OCI-M2 (cell line): ENCODE results near the gene MPP2.
"Not testable (repeated sequence)": the region's sequence is repeated elsewhere in the genome, so short reads cannot be mapped to it uniquely, and the experiment has no call there.

Experiments
- DNase-seq: peaks from one replicate; lab custom pipeline; 2025; ENCODE audit not compliant: unreplicated experiment; lab: John Stamatoyannopoulos, UW

Gene MPP2

DNA sequence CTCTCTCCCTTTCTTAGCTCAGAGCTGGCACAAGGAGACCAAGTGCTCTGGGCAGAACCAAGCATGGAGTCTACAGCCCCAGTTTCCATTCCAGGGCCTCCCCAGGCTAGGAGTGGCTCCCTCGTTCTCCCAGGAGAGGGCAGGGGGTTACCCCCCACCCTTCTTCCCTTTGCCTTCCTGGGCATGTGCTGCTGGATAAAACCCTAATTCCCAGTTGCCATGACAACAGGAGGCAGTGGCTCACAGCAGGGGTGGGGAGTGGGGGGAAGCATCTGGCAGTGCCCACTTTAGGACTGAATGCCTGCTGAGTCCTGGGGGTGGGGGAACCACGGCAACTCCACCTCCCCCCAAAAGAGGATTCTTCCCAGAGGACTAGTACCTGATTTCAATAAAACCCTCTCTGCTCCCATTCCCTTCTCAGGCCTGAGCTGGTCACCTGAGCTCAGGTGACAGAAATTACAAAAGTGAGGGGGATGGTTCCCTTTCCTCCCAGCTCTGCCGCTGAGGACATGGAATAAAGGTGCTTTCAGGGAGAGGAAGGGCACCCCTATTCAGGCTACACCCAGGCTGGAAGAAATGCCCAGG, 1.8 kb downstream of the MPP2 start:
- DNase-seq: no peak

DNA sequence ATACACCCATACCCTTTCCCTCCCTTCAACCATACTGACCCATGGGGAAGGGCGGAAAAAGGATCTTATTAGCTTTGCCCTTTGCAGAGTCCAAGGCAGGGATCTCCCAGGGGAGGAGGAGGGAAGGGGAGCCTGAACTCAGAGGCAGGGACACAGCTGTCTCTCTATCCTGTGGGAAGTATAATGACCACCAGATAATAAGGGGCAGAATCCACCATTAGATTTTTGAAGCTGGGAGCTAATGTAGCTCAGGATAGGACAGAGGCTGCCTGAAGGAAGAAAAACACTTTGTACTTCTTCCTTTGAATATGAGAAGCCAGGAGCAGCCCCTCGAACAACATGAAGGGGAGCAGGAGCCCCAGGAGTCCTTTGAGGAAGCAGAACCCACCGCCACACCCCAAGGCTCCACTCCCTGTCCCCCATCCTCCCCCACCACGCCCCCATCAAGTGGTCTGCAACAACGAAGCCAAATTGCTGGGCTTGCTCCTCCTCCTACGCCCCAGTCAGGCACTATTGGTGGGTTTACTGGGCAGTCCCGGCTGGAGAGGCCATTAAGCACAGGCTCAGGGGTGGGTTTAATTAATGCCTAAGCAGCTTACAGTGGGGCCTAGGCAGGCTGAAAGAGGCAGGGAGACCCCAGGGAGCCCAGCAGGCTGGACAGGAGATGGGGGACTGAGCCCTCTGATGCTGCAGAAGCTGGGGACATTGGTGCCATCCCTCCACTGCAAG, 5.3 kb downstream of the MPP2 start:
- no peak for DNase-seq

DNA sequence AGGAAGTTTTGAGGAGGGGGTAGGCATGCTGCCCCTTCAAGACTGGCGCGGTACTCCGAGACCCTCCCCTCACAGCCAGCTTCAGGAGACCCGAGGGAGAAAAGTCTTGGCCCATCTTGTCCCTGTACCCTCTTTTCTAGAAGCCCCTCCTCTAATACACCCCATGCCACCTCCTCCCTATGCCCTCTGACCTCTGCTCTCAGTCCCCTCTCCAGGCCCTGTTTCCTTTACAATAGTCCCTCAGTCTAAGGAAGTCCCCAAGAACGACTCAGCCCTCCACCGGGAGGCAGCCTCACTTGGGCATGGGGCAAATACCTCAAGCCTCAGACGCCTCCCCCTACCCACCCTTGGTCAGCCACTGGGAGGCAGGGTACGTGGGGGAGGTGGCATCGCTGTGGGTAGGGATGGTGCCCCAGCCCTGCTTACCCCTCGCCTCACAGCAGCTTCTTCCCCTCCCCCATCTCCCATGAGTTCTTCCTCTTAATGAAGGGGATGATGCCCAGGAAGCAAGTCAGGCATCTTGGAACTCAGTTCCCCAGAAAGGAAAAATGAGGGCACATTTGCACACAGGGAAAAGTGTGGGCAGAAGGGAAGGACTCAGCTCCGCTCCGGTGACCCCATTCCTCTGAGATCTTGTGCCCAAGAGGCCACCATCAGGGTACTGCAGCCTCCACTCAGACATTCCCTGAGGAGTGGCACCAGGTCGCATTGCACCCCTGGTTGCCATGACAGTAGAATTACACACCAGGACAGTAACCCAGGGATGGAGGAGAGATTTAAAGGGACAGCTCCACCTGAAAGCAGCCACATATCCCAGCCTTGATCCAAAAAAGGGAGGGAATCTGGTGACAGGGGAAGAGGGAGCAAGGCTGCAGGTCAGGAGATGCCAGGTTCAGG, 6.2 kb downstream of the MPP2 start:
- DNase-seq: no peak

DNA sequence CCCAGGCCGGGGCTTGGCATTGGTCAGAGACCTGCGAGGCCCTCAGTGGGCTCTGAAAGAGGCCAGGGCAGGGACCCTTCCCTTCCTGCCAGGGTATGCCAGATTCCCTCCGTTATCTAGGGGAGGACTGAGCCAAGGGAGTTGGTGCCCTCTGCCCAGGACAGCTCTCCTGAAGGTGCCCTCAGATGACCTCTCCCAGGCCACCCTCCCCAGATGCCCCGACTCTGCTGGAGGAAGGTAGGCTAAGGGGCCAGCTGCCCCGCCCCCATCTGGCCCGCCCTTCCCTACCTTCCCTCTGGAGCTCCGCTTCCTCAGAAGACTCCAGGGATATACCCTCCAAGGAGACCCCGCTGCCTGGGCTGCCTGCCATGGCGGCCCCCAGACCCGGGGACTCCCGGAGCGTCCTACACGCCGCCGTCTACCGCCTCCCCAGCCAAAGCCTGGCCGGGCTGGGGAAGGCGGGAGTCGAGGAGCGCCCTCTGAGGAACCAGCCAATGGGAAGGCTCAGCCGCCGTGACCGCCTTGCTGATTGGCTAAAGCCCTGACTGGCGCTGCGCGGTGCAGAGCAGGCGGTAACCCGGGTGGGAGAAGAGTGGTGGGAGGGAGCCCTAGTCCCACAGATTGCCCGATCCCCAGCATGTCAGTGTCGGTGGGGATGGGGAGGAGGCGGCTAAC, 7.0 kb downstream of the MPP2 start:
- peak; percentile 13 for DNase-seq

DNA sequence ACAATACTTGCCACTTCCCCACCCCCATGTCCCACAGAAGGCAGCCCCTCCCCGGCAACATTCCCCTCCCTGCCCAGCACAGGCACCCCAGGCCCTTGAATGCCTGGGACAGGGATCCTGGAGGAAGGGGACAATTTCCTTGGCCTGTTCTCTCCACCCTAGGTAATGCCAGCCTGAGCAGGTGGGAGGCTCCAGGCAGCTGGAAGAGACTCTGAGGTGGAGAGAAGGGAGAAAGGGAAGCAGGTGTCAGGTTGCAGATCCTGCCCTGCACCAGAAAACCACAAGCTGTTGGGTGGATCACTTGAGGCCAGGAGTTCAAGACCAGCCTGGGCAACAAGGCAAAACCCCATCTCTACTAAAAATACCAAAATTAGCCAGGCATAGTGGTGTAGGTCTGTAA, 8.9 kb downstream of the MPP2 start:
- no peak for DNase-seq

DNA sequence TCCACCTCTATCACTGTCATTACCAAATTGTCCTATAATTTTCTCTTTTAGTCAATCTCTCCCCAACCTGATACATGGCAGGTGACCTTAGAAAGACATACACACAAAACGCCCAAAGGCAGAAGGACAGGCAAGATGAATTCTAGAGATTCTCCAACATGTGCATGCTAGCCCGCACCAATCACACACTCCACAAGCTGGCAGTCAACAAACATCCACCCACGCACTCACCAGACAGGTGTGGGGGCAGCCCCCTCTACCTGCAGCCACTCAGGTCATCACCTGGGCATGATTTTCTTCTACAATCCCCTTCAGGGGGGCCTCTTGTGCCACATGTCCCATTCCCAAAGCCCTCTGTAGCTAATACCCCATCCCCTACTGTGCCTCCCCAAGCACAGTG, 9.5 kb downstream of the MPP2 start:
- DNase-seq: no peak

DNA sequence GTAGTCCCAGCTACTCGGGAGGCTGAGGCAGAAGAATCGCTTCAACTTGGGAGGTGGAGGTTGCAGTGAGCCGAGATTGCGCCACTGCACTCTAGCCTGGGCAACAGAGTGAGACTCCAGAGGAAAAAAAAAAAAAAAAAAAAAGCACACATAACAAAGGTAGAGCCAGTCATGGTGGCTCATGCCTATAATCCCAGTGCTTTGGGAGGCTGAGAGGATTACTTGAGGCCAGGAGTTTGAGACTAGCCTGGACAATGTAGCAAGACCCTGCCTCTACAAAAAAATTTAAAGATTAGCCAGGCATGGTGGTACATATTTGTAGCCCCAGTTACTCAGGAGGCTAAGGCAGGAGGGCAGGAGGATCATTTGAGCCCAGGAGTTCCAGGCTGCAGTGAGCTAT, 12.8 kb downstream of the MPP2 start:
- not testable (repeated sequence) for DNase-seq

DNA sequence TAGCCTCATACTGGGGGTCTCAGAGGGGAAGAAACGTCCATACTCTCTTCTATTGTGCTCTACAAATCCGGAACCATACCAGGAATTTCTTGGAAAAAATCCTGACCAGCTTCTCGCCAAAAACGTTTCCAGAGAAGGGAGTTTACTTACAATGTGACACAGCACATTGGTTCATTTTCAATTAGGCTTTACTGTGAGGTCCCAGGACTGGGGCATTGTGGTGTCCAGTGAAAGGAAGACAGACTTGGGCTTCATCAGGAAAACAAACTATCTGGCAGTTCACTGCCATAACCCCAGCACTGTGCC, 14.7 kb downstream of the MPP2 start:
- no peak for DNase-seq

DNA sequence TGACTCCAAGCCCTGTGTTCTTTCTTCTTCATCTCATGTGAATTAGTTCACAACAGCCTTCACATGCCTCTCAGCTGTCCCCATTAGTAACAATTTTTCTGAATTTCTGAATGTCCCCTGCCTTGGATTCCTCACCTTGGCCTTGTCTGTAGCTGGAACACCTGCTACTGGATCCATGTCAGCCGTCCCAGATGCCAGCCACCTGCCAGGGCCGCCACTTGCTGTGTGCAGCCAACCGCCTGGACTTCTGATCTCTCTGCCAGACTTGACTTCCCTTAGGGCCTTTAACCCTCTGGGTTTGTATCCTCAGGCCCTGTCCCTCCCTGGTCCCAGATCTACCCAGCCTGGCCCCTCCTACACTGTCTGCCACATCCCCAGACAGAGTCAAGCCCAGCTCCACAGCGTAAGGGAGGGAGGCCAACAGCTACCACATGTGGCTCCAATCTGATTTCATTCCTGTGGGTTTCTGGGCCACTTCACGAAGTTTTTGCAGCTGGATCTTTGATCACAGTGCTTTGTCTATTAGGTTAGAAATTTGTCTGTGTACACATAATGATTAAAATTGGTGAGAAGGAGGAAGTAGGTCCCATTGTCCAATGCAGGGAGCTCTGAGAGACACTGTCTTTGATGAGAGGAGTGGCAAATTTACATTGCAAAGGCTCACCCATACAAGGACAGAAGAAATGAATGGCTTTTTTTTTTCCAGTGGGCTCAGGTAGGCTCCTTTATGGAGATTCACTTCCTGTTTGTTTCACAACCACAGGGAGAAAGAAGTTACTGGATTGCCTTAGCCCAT, 15.3 kb downstream of the MPP2 start:
- DNase-seq: no peak

DNA sequence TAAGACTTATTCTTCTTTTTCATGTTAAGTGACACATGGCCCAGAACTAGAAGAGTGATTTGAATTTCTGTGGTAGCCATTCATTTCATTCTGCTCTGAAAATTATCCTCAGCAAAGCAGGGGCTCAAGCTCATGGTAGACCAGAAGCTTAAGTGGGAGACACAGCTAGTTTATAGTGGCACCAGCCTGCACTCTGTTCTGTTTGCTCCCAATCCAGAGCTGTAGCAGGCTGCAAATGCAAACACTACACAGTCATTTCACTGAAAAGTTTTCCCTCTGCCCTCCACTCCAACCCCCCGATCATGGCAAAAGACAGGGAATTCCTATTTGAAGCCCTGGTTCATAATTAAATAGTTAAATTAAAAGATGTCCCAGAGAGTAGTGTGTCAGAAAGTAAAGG, 17.1 kb downstream of the MPP2 start:
- no peak for DNase-seq

DNA sequence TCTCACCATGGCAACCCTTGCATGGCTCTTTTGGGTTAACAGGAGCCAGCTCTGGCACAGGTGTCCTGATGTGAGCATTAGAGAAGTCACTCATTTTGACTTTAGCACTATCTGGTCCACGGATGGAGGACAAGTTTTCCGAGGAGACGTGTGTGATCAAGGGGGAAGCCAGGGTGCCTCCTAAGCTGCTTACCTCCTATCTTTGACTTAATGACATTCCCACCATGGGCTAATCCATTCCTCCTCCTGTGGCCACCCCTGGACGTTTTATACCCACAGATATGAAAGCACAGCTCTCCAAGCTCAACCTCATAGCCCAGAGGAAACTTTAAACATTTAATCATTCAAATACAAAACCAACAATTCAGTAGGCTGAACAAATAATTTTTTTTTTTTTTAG, 18.8 kb downstream of the MPP2 start:
- DNase-seq: no peak

DNA sequence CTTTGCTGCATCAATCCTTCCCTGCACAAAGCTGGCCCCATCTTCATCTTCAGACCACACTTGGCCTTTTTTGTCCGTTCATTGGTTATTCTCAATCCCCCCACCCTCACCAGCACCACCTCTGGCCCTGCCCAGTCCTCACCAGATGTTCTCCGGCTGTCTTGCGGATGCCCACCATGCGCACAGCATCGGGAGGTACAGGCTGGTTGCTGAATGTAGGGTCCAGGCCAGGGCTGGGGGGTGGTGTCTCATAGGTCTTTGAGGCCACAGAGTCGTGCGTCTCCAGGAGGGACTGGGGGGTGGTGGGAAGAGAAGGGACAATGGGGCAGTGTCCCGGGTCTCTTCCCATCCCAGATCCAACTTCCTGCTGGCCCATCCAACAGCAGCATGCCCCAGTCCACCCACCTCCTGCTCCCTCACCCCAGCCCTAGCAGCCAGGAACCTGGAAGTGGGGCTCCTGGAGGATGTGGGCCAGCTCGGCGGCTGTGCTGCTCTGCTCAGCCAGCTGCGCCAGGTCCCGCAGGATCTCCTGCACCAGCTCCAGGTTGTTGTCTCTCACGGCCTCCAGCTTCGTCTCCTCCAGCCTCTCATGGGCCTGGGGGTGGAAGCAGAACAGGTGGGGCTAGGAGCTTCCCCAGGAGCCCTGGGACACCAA, 24.4 kb downstream of the MPP2 start:
- no peak for DNase-seq

DNA sequence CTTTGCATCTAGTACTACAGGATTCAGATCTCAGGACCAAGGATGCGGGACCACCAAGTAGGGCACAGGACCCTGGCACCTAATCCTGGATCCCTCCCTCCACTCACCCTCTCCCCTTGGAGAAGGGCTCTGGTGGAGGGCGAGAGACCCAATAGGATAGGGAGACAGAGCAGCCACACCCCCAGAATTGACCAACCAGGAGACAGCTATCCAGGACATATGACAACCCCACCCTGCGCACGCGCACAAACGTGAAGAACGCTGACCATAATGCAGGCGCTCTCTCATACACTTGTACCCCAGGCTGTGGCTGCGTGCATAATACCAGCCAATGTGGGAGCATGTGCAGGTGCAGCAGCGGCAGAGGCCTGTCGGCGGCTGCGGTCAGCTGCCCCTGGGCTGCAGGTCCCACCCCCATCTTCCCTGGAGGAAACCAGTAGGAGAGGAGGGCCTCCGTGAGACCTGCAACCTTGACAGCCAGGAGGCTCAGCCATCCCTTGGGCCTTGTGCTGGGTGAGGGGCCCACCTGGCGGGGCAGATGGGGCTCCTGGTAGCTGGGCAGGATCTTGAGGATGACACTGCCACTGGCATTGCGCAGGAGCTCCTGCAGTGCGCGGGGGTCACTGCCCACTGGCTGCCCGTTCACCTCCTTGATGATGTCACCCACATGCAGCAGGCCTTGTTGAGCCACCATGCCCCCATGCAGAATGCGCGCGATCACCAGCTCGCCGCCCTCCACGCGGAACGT, 25.4 kb downstream of the MPP2 start:
- DNase-seq: no peak

DNA sequence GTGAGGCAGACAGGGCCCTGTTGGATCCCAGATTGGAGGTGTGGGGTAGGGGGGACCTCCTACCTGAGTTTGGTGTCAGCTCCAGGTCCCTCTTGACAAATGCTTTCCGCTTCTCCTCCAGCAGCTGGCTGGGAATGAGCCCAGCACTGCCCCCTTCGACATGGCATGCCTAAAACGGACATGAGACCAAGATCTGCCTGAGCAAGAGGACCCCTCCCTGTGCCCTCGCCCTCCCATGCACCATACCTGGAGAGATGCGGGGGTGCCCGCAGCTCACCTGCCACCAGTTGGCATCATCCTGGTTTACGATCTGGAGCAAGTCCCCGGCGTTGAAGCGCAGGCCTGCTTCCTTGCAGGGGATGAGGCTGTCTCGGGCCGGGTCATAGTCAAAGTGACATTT, 26.2 kb downstream of the MPP2 start:
- DNase-seq: no peak

DNA sequence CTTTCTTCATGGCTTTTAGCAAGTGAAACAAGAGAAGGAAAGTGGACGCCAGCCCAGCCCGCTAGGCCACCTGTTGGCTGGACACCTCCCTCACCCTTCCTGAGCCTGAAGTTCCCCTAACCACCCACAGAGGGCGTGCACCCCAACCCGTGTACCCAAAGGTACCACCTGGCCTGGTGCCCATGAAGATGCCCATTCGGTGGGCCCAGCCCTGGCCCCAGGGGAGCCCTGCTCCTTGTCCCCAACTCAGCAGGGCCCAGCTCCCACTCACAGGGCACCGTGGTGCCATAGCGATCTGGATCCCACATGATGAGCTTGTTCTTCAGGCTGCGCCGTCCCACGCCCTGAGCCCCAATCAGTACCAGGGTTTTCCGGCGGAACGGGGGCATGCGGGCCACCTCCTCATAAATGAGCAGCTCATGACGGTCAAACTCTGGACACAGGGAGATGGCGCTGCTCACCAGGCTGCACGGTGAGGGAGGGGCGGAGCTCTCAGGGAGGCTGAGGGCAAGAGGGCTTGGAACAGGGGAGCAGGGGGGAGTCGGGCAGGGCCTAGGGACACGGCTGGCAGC, 26.8 kb downstream of the MPP2 start:
- DNase-seq: no peak

DNA sequence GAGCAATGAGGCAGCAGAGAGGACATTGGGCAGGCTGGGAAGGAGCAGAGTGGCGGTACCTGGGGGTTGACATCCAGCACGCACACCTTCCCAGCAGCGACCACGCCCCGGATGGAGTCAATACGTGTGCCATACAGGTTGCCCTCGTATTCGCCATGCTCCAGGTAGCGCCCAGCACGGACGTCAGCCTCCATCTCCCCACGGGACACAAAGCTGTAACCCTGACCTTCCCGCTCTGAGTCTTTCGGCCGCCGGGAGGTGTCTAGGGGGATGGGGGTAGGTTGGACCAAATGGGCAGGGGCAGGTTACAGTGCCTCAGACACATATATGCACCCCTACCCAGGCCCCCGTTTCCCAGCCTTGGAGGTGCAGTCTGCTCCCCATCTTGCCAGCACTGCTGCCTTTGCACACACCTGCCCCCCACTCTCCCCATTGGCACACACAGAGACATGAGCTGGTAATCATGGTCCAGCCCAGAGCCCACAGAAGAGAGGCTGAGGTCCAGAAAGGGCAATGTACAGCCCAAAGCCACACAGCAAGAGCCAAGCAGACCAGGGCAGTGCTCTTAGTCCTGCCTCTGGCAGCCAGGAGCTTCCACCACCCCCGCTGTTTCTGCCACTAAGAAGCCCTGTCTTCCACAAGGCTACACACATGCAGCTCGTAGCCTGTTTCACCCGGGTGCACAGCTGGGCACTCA, 27.5 kb downstream of the MPP2 start:
- no peak for DNase-seq

DNA sequence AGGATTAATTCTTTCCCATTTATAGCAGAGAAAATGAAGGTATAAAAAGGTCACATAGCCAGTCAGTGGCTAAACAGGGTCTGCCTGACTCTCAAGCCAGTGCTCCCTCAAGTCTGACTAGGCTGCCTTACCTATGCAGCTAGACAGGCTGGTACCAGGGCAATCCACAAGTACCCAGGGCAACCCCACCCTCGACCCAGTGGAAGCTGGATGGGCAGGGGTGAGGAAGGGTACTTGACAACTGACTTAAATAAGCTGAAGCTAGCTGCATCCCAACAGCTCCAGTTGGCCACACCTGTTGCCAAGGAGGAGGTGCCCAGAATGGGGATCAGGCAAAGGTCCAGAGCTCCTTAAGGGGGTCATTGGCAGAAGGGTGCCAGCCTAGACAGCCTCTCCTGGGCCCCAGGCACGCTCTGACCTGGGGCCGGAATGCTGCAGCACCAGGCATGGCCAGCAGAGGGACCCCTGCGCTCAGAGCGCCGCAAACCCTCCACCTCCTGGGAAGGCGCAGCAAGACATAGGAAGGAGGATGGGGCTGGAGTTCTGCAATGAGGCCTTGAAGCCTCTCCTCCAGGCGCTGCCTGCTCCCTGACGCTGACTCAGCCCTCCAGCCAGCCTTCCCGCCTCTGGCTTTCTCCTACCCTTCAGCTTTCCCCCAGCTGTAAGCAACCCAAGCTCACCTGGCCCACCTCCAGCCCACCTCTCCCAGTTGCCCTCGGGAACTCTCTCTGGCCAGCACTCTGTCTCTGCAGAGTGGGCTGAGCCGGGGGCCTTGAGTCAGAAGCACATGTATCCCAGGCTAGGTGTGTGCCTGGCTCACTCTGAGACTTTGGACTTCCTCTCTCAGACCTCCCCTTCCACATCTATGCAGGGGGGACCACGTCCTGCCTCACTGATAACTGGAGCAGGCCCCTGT, 28.8 kb downstream of the MPP2 start:
- peak; percentile 5 for DNase-seq
